T-helper 2 cell treated with Interferon-gamma antibody and Interleukin-4, amounts not matched to agents 5 μg/mL and 100 μg/mL, for 36 hours (primary cell): ENCODE results near the gene PCNX3.

ENCODE experiments used
- DNase-seq: peaks from one replicate; pipeline ENCODE4 v3.0.0; 2021; ENCODE audit warnings: low spot score
- H3K27ac Mint-ChIP-seq: one replicate; pipeline ENCODE4 v1.8.0; 2021; ENCODE audit warnings: mild to moderate bottlenecking, mixed read lengths
- H3K27me3 Mint-ChIP-seq: one replicate; pipeline ENCODE4 v1.8.0; 2021; ENCODE audit warnings: low read depth, mixed read lengths
- H3K36me3 Mint-ChIP-seq: one replicate; pipeline ENCODE4 v1.8.0; 2021; ENCODE audit warnings: low read depth, mixed read lengths
- H3K4me1 Mint-ChIP-seq: one replicate; pipeline ENCODE4 v1.8.0; 2021; ENCODE audit warnings: low read depth, mixed read lengths
- H3K4me3 Mint-ChIP-seq: one replicate; pipeline ENCODE4 v1.8.0; 2022; ENCODE audit warnings: mild to moderate bottlenecking, moderate library complexity, mixed read lengths
- H3K9me3 Mint-ChIP-seq: one replicate; pipeline ENCODE4 v1.8.0; 2021; ENCODE audit warnings: mixed read lengths

The PCNX3 gene

DNA sequence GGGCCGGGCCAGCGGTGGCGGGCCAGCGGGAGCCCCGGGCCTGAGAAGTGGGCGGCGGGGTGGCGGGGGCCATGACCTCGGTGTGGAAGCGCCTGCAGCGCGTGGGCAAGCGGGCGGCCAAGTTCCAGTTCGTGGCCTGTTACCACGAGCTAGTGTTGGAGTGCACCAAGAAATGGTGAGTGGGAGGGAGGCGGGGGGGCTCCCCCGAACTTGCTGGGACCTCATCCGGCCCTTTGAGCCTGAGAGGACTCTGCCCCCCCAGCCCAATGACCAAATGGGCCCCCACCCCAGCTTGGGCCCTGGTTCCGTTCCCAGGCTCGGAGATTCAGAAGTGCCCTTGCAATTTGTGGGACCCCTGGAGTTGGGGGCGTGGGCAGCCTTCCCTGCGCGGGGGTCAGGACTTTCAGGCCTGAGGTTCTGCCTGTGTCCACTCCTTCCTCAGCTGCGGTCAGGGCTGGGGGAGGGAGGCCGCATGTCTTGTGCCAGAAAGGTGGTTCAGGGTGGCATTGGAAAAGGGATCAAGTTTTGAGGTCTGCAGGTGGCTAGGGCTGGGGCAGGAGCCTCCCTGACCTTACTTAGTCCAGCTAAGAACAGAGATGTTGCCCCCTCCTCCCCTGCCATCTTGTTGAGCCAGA, 39.2 kb upstream of the PCNX3 start:
- H3K4me1 Mint-ChIP-seq, result peaks cover 37% of the 10 kb centered on the region

DNA sequence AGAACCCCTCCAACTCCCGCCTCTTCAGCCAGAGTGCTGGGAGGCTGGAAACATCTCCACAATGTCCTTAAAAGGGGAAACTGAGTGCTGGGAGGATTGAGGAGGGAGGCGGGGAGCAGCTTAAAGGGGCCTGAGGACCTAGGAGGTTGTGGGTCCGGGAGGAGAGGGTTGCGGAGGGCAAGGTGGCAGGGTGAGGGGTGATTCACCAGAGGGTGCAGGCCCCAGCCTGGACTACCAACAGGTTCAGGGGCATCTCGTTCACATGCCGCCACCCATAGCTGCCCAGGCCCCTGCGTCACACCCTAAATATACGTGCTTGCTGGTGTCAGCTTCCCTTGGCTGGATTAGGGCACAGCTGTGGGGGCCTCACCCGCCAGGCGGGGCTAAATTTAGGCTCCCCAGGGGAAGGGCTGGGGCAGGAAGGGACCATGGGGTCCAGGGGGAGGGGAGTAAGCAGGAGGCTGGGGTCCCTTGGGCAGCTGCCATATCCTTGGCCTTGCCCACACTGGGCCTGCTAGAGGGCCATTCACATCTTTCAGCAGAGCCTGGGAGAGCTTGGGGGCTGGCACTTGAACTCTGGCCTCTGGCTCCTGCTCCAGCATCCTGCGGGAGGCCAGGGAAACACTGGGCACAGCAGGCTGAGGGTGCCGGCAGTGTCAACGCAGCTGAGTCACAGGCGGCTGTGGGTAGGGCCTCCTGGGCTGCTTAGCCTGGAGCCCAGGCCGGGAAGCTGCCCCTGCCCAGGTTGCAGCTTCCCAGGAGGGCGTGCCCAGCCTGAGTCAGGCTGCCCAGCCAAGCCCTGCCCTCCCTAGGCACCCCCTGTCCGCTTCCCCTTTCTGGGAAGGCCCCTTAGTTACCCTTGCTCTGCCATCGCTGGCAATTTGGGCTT, 38.5 kb upstream of the PCNX3 start:
- Mint-ChIP-seq H3K27me3 (no peaks in the 10 kb centered on the region), H3K36me3 (peaks cover 33% of the 10 kb centered on the region), H3K27ac (peak overlapping the region; percentile 71), H3K9me3 (no peaks in the 10 kb centered on the region), H3K4me3 (peak overlapping the region; percentile 85), H3K4me1 (peaks cover 30% of the 10 kb centered on the region)
- no peak for DNase-seq

More for the DNA sequence above, 39.2 kb upstream of the PCNX3 start:
- Mint-ChIP-seq H3K27me3 (no peaks in the 10 kb centered on the region), H3K36me3 (peaks cover 32% of the 10 kb centered on the region), H3K4me3 (peak overlapping the region; percentile 85), H3K9me3 (no peaks in the 10 kb centered on the region), H3K27ac (peak overlapping the region; percentile 71)
- DNase-seq, result no peak

GRCh38 chr11:65577756-65578109, 37.8 kb upstream of the PCNX3 start:
- Mint-ChIP-seq H3K36me3 (peaks cover 35% of the 10 kb centered on the region), H3K27me3 (no peaks in the 10 kb centered on the region), H3K27ac (peak overlapping the region; percentile 63), H3K4me3 (peak overlapping the region; percentile 85), H3K9me3 (no peaks in the 10 kb centered on the region), H3K4me1 (peaks cover 28% of the 10 kb centered on the region)
- no peak for DNase-seq

- Mint-ChIP-seq H3K27me3 (no peaks in the 10 kb centered on the region), H3K4me3 (peak overlapping the region; percentile 85), H3K27ac (peak overlapping the region; percentile 63), H3K36me3 (peaks cover 35% of the 10 kb centered on the region), H3K9me3 (no peaks in the 10 kb centered on the region), H3K4me1 (peaks cover 26% of the 10 kb centered on the region)
- no peak for DNase-seq
Observed at GRCh38 chr11:65578134-65578533, 37.4 kb upstream of the PCNX3 start.

- no peaks in the 10 kb centered on the region for H3K9me3 Mint-ChIP-seq
- no peak for DNase-seq
- H3K27ac Mint-ChIP-seq, result peak overlapping the region; percentile 32
- peaks cover 35% of the 10 kb centered on the region for H3K36me3 Mint-ChIP-seq
- peaks cover 25% of the 10 kb centered on the region for H3K4me1 Mint-ChIP-seq
- H3K4me3 Mint-ChIP-seq, result peak overlapping the region; percentile 85
- H3K27me3 Mint-ChIP-seq, result no peaks in the 10 kb centered on the region
Observed at GRCh38 chr11:65578667-65579066, 36.9 kb upstream of the PCNX3 start.

DNA sequence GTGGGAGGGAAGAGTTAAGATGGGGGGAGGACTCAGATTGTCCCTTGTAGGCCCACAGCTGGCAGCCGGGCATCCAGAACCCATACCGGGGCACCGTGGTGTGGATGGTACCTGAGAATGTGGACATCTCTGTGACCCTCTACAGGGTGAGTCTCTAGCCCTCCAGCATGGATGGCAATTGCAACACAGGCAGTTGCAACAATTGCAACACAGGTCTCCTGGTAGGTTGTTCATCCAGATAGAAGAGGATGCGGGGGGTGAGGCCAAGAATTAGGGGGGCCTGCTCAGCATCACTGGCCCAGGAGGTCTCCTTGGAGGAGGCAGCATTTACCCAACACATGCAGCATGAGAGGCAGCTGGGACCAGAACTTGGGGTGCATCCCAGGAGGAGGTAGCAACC, 36.3 kb upstream of the PCNX3 start:
- no peak for DNase-seq
- Mint-ChIP-seq H3K36me3 (peaks cover 36% of the 10 kb centered on the region), H3K9me3 (no peaks in the 10 kb centered on the region), H3K27ac (peak overlapping the region; percentile 10), H3K4me3 (peak overlapping the region; percentile 32), H3K27me3 (no peaks in the 10 kb centered on the region), H3K4me1 (peaks cover 21% of the 10 kb centered on the region)

DNA sequence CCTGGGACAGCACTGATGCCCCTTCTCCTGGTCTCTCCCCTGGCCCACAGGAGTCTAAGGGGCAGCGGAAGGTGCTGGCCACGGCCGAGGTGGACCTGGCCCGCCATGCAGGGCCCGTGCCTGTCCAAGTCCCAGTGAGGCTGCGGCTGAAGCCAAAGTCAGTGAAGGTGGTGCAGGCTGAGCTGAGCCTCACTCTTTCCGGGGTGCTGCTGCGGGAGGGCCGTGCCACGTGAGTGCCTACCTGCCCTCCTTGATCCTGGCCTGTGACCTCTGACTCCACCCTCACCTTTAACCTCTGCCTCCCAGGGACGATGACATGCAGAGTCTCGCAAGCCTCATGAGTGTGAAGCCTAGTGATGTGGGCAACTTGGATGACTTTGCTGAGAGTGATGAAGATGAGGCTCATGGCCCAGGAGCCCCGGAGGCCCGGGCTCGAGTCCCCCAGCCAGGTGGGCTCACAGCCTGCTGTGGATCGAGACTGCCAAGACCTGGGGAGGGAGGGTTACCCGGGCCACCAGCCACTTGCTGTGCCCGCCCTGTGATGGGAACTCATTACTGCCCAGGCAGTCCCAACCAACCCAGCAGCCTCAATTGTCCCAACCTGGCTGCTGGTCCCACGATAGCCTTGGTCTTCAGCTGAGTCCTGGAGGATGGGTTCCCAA, 35.4 kb upstream of the PCNX3 start:
- no peak for DNase-seq
- Mint-ChIP-seq H3K9me3 (no peaks in the 10 kb centered on the region), H3K36me3 (peaks cover 40% of the 10 kb centered on the region), H3K27me3 (no peaks in the 10 kb centered on the region), H3K4me1 (peaks cover 19% of the 10 kb centered on the region), H3K4me3 (no peak overlapping the region), H3K27ac (peak overlapping the region; percentile 4)

- Mint-ChIP-seq H3K27ac (no peak overlapping the region), H3K4me3 (no peak overlapping the region), H3K36me3 (peaks cover 40% of the 10 kb centered on the region), H3K4me1 (peaks cover 16% of the 10 kb centered on the region), H3K27me3 (no peaks in the 10 kb centered on the region), H3K9me3 (no peaks in the 10 kb centered on the region)
- no peak for DNase-seq
Observed at GRCh38 chr11:65580756-65581155, 34.8 kb upstream of the PCNX3 start.

- Mint-ChIP-seq H3K27ac (peak overlapping the region; percentile 24), H3K4me3 (no peak overlapping the region), H3K9me3 (no peaks in the 10 kb centered on the region), H3K36me3 (peaks cover 48% of the 10 kb centered on the region), H3K4me1 (peaks cover 19% of the 10 kb centered on the region), H3K27me3 (no peaks in the 10 kb centered on the region)
- no peak for DNase-seq
Observed at GRCh38 chr11:65581928-65582327, 33.6 kb upstream of the PCNX3 start.

- Mint-ChIP-seq H3K36me3 (peaks cover 46% of the 10 kb centered on the region), H3K4me3 (no peak overlapping the region), H3K27ac (no peak overlapping the region), H3K9me3 (no peaks in the 10 kb centered on the region), H3K4me1 (peaks cover 26% of the 10 kb centered on the region), H3K27me3 (no peaks in the 10 kb centered on the region)
- DNase-seq, result no peak
Observed at GRCh38 chr11:65583589-65583988, 32.0 kb upstream of the PCNX3 start.

DNA sequence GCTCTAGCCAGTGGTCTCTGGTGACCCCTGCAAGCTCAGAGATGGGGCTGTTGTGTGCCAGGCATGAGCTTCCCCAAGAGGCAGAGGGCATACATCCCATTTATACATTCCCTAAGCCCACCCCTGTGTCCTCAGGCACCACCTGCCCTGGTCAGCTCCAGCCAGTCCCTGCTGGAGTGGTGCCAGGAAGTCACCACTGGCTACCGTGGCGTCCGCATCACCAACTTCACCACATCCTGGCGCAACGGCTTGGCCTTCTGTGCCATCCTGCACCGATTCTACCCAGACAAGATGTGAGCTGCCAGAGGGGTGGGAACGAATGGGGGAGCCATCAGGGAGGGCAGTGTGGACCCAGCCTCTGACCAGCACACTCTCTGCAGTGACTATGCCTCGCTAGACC, 31.5 kb upstream of the PCNX3 start:
- Mint-ChIP-seq H3K9me3 (no peaks in the 10 kb centered on the region), H3K27me3 (no peaks in the 10 kb centered on the region), H3K4me1 (peaks cover 26% of the 10 kb centered on the region), H3K4me3 (no peak overlapping the region), H3K27ac (no peak overlapping the region), H3K36me3 (peaks cover 48% of the 10 kb centered on the region)
- DNase-seq, result no peak

- peaks cover 25% of the 10 kb centered on the region for H3K4me1 Mint-ChIP-seq
- H3K4me3 Mint-ChIP-seq, result no peak overlapping the region
- no peak overlapping the region for H3K27ac Mint-ChIP-seq
- H3K9me3 Mint-ChIP-seq, result no peaks in the 10 kb centered on the region
- peaks cover 46% of the 10 kb centered on the region for H3K36me3 Mint-ChIP-seq
- no peaks in the 10 kb centered on the region for H3K27me3 Mint-ChIP-seq
- no peak for DNase-seq
Observed at GRCh38 chr11:65584723-65585171, 30.8 kb upstream of the PCNX3 start.

DNA sequence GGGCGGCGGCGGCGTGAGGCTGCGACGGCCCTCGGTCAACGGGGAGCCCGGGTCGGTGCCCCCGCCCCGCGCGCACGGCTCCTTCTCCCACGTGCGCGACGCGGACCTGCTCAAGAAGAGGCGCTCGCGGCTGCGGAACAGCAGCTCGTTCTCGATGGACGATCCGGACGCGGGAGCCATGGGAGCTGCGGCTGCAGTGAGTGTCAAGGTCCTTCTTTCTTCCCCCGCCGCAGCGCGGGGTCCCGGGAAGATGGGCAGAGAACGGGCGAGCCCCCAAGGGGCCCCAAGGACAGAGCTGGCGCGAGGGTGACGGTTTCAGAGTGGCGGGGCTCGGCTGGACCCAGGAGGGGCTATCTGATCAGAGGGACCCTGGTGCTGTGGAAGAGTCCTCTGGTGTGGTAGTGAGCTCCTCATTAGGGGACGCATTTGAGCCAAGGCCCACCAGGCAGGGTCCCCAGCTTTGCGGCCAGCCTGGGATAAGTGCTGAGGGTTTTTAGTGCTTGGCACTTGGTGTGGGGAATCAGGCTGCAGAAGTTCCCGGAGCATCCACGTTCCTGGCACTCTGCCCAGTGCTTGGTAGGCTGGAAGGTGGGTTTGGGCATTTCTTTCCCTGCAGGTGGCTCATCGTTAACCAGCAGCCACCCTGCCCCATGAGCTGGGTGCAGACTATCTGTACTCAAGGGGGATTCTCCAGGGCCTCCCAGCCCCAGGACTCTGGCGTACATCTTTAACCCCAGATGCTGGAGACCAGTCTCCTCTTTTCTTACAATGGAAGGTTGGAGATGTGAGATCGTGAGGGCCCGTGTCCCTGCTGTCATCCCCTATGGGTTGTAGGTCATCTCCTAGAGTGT, 30.0 kb upstream of the PCNX3 start:
- Mint-ChIP-seq H3K4me1 (peaks cover 25% of the 10 kb centered on the region), H3K36me3 (peaks cover 44% of the 10 kb centered on the region), H3K27me3 (no peaks in the 10 kb centered on the region)

More for the DNA sequence above, 30.0 kb upstream of the PCNX3 start:
- Mint-ChIP-seq H3K27ac (peak overlapping the region; percentile 47), H3K4me3 (peak overlapping the region; percentile 14), H3K9me3 (no peaks in the 10 kb centered on the region)
- DNase-seq, result no peak
